Hepatocyte (in vitro differentiated cells): ENCODE data around the gene CD248. TPM values are rescaled to one million over a fixed set of nuclear protein-coding genes. Genes with fewer than 3 reads are reported as not detected.

Source experiments
- DNase-seq: peaks from one replicate; pipeline ENCODE4 v3.0.0-alpha.2; 2016; ENCODE audit warnings: low spot score
- H2AFZ ChIP-seq: fragments of 200-600 bp; sonication (generic); 2 replicates; pipeline ENCODE4 v1.6.0; 2016; ENCODE audit warnings: antibody characterized with exemption, mild to moderate bottlenecking
- H3K27ac ChIP-seq: fragments of 200-600 bp; sonication (generic); 2 replicates; pipeline ENCODE4 v1.5.1; 2016; ENCODE audit warnings: mild to moderate bottlenecking
- H3K27me3 ChIP-seq: fragments of 200-600 bp; sonication (generic); 2 replicates; pipeline ENCODE4 v1.6.1; 2016
- H3K36me3 ChIP-seq: fragments of 200-600 bp; sonication (generic); replicated peaks from 2 replicates; pipeline ENCODE4 v1.5.1; 2016; ENCODE audit warnings: low read depth; ENCODE audit not compliant: insufficient read depth
- H3K4me1 ChIP-seq: fragments of 200-600 bp; sonication (generic); 2 replicates; pipeline ENCODE4 v1.5.1; 2016; ENCODE audit warnings: mild to moderate bottlenecking, moderate library complexity; ENCODE audit not compliant: insufficient read depth
- H3K4me2 ChIP-seq: fragments of 200-600 bp; sonication (generic); 2 replicates; pipeline ENCODE4 v1.6.0; 2016
- H3K4me3 ChIP-seq: fragments of 200-600 bp; sonication (generic); 2 replicates; pipeline ENCODE4 v1.5.1; 2016; ENCODE audit warnings: mild to moderate bottlenecking
- H3K79me2 ChIP-seq: fragments of 200-600 bp; sonication (generic); 2 replicates; pipeline ENCODE4 v1.6.0; 2017; ENCODE audit warnings: mild to moderate bottlenecking
- H3K9me2 ChIP-seq: fragments of 200-600 bp; sonication (generic); replicated peaks from 2 replicates; pipeline ENCODE4 v1.6.0; 2017; ENCODE audit warnings: mild to moderate bottlenecking; ENCODE audit not compliant: insufficient read depth
- H3K9me3 ChIP-seq: fragments of 200-600 bp; sonication (generic); 2 replicates; pipeline ENCODE4 v1.5.1; 2016; ENCODE audit warnings: low read depth, mild to moderate bottlenecking
- H4K20me1 ChIP-seq: fragments of 200-600 bp; sonication (generic); 2 replicates; pipeline ENCODE4 v1.6.0; 2016; ENCODE audit warnings: mild to moderate bottlenecking; ENCODE audit not compliant: insufficient read depth, poor library complexity, severe bottlenecking
- CTCF ChIP-seq: fragments of 200-600 bp; sonication (generic); IDR thresholded peaks from 2 replicates; pipeline ENCODE4 v1.5.1; 2016; ENCODE audit warnings: antibody characterized with exemption, mild to moderate bottlenecking; ENCODE audit not compliant: poor library complexity
- EZH2 ChIP-seq: fragments of 200-600 bp; sonication (generic); IDR thresholded peaks from 2 replicates; pipeline ENCODE4 v1.6.1; 2016; ENCODE audit warnings: antibody characterized with exemption, mild to moderate bottlenecking, borderline replicate concordance
- EZH2phosphoT487 ChIP-seq: fragments of 200-600 bp; sonication (generic); IDR thresholded peaks from one replicate; pipeline ENCODE4 v1.6.1; 2018; ENCODE audit warnings: antibody characterized with exemption, mild to moderate bottlenecking, low read depth, moderate library complexity; ENCODE audit not compliant: unreplicated experiment, severe bottlenecking
- WGBS: methylation state at CpG from one replicate; pipeline ENCODE4 v1.1.6; 2016; ENCODE audit warnings: low lambda C conversion rate; ENCODE audit errors: missing lambda C conversion rate; 5-methylcytosine and 5-hydroxymethylcytosine counted together
- polyA plus RNA-seq: library from polyadenylated mRNA; unstranded; fragments of >200 nt; fragmentation: Nextera tagmentation; extraction: Ambion mirVana; gene quantifications from 2 replicates; pipeline ENCODE4 v1.2.1, GENCODE V29; 2016
- total RNA-seq: library from RNA; depleted of rRNA; stranded (reverse); fragments of >200 nt; gene quantifications from 2 replicates; pipeline ENCODE4 v1.2.3, GENCODE V29; 2014

Gene CD248
- total and polyA plus RNA-seq, 2 experiments from 2014 or later = 24.6 to 210 TPM

- no peaks in the 10 kb centered on the region for H3K36me3 ChIP-seq
- H3K27ac ChIP-seq = peak overlapping the region; percentile 89
- no peak for DNase-seq
- peaks cover 18% of the 10 kb centered on the region for H4K20me1 ChIP-seq
- no peak for TF ChIP-seq EZH2phosphoT487
- no peak for TF ChIP-seq EZH2
- TF ChIP-seq CTCF = no peak
- peaks cover 28% of the 10 kb centered on the region for H3K79me2 ChIP-seq
- H3K9me2 ChIP-seq = no peaks in the 10 kb centered on the region
- H3K27me3 ChIP-seq = no peaks in the 10 kb centered on the region
- no peaks in the 10 kb centered on the region for H3K9me3 ChIP-seq
- H3K4me1 ChIP-seq = peaks cover 11% of the 10 kb centered on the region
- WGBS = 92% methylated on average over 20 of the region's 20 CpGs
- peak overlapping the region; percentile 91 for H3K4me2 ChIP-seq
- no peak overlapping the region for H3K4me3 ChIP-seq
- H2AFZ ChIP-seq = no peak overlapping the region
Measured at GRCh38 chr11:66266378-66267038, 50.3 kb downstream of the CD248 start.

DNA sequence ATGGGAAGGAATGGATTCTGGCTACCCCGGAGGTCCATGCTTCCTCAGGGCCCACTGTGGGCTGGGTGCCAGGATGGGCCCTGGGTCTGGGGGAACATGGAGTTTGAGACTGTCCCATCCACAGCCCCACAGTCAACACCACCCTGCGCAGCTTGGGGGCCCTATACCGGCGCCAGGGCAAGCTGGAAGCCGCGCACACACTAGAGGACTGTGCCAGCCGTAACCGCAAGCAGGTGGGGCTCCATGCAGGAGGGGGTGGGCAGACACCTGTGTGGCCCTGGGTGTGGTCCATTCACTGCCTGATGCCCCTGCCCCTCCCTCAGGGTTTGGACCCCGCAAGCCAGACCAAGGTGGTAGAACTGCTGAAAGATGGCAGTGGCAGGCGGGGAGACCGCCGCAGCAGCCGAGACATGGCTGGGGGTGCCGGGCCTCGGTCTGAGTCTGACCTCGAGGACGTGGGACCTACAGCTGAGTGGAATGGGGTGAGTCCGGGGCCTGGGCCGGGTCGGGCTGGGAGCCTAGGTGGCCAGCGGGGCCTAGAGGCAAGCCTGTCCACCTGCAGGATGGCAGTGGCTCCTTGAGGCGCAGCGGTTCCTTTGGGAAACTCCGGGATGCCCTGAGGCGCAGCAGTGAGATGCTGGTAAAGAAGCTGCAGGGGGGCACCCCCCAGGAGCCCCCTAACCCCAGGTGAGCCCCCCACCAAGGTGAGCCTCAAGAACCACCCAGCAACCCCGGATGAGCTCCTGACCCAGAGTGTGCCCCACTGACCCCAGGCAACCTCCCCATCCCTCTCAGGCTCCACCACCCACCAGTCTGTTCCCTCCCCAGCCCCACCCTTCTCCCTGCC, 51.1 kb downstream of the CD248 start:
- Histone ChIP-seq H3K4me2 (no peak overlapping the region), H3K79me2 (peaks cover 21% of the 10 kb centered on the region), H3K36me3 (no peaks in the 10 kb centered on the region), H3K27ac (no peak overlapping the region), H2AFZ (no peak overlapping the region), H3K27me3 (no peaks in the 10 kb centered on the region), H3K4me1 (peaks cover 11% of the 10 kb centered on the region), H3K9me3 (no peaks in the 10 kb centered on the region), H4K20me1 (peaks cover 16% of the 10 kb centered on the region), H3K4me3 (no peak overlapping the region), H3K9me2 (no peaks in the 10 kb centered on the region)
- TF ChIP-seq EZH2phosphoT487 = no peak
- TF ChIP-seq CTCF = no peak
- no peak for TF ChIP-seq EZH2
- 99% methylated on average over 25 of the region's 26 CpGs for WGBS
- no peak for DNase-seq

- peak; percentile 21 for TF ChIP-seq CTCF
- no peak for TF ChIP-seq EZH2phosphoT487
- no peak for TF ChIP-seq EZH2
- Histone ChIP-seq H3K9me2 (no peaks in the 10 kb centered on the region), H4K20me1 (peaks cover 9% of the 10 kb centered on the region), H3K27ac (no peak overlapping the region), H3K4me2 (no peak overlapping the region), H3K9me3 (no peaks in the 10 kb centered on the region), H3K27me3 (no peaks in the 10 kb centered on the region), H3K4me3 (no peak overlapping the region), H2AFZ (no peak overlapping the region), H3K4me1 (peaks cover 8% of the 10 kb centered on the region), H3K79me2 (peaks cover 14% of the 10 kb centered on the region), H3K36me3 (no peaks in the 10 kb centered on the region)
- DNase-seq = no peak
- 82% methylated on average over 12 of the region's 12 CpGs for whole genome bisulfite sequencing
Measured at GRCh38 chr11:66264914-66265313, 51.9 kb downstream of the CD248 start.

Other genes starting within 250 kb of the CD248 start
- gene PACS1, start 246.8 kb downstream of the CD248 start, total RNA-seq = 23.5 and 28.2 TPM in 2 replicates
- 70.1 and 71.5 TPM in 2 replicates for gene PACS1, start 246.8 kb downstream of the CD248 start, polyA plus RNA-seq
- 13.4 and 19.2 TPM in 2 replicates for gene KLC2, start 59.3 kb downstream of the CD248 start, total RNA-seq
- 28.8 and 35.3 TPM in 2 replicates for gene KLC2, start 59.3 kb downstream of the CD248 start, polyA plus RNA-seq
- 87.9 and 88.4 TPM in 2 replicates for gene RAB1B, start 48.4 kb downstream of the CD248 start, total RNA-seq
- gene RAB1B, start 48.4 kb downstream of the CD248 start, polyA plus RNA-seq = 17.5 and 19.9 TPM in 2 replicates
- gene CNIH2, start 38.9 kb downstream of the CD248 start, total RNA-seq = 0.36 and 1.7 TPM in 2 replicates
- 6.2 and 7.3 TPM in 2 replicates for gene CNIH2, start 38.9 kb downstream of the CD248 start, polyA plus RNA-seq
- 111 and 132 TPM in 2 replicates for gene YIF1A, start 27.9 kb downstream of the CD248 start, total RNA-seq
- gene YIF1A, start 27.9 kb downstream of the CD248 start, polyA plus RNA-seq = 265 and 267 TPM in 2 replicates
- 20.6 and 21.4 TPM in 2 replicates for gene TMEM151A, start 25.1 kb downstream of the CD248 start, total RNA-seq
- gene TMEM151A, start 25.1 kb downstream of the CD248 start, polyA plus RNA-seq = 36.4 and 48.6 TPM in 2 replicates
- gene RIN1, start 19.4 kb upstream of the CD248 start, total RNA-seq = 4.3 and 6.2 TPM in 2 replicates
- gene RIN1, start 19.4 kb upstream of the CD248 start, polyA plus RNA-seq = 9.5 and 12.8 TPM in 2 replicates
- gene BRMS1, start 28.1 kb upstream of the CD248 start, total RNA-seq = 34.5 and 39.7 TPM in 2 replicates
- gene BRMS1, start 28.1 kb upstream of the CD248 start, polyA plus RNA-seq = 48.6 and 54.0 TPM in 2 replicates
- 41.5 and 41.9 TPM in 2 replicates for gene B4GAT1, start 30.6 kb upstream of the CD248 start, total RNA-seq
- 37.4 and 40.8 TPM in 2 replicates for gene B4GAT1, start 30.6 kb upstream of the CD248 start, polyA plus RNA-seq
- gene SLC29A2, start 54.7 kb upstream of the CD248 start, total RNA-seq = 7.4 and 11.3 TPM in 2 replicates
- gene SLC29A2, start 54.7 kb upstream of the CD248 start, polyA plus RNA-seq = 20.2 and 27.1 TPM in 2 replicates
- gene NPAS4, start 104.0 kb upstream of the CD248 start, total RNA-seq = 0.60 TPM in 1 of 2 replicates, not detected in the other
- 0.31 TPM in 1 of 2 replicates, not detected in the other for gene NPAS4, start 104.0 kb upstream of the CD248 start, polyA plus RNA-seq
- gene MRPL11, start 121.8 kb upstream of the CD248 start, total RNA-seq = 45.6 and 60.6 TPM in 2 replicates
- gene MRPL11, start 121.8 kb upstream of the CD248 start, polyA plus RNA-seq = 57.1 and 59.8 TPM in 2 replicates
- 5.5 and 6.7 TPM in 2 replicates for gene PELI3, start 149.9 kb upstream of the CD248 start, total RNA-seq
- 5.5 and 10.9 TPM in 2 replicates for gene PELI3, start 149.9 kb upstream of the CD248 start, polyA plus RNA-seq
- gene DPP3, start 163.4 kb upstream of the CD248 start, total RNA-seq = 46.0 and 56.0 TPM in 2 replicates
- gene DPP3, start 163.4 kb upstream of the CD248 start, polyA plus RNA-seq = 54.8 and 57.3 TPM in 2 replicates
- 25.1 and 33.4 TPM in 2 replicates for gene BBS1, start 193.6 kb upstream of the CD248 start, total RNA-seq
- gene BBS1, start 193.6 kb upstream of the CD248 start, polyA plus RNA-seq = 27.7 and 33.9 TPM in 2 replicates
- 10.3 and 11.5 TPM in 2 replicates for gene ZDHHC24, start 229.0 kb upstream of the CD248 start, total RNA-seq
- gene ZDHHC24, start 229.0 kb upstream of the CD248 start, polyA plus RNA-seq = 16.9 and 18.3 TPM in 2 replicates
- not detected in 2 replicates for gene ACTN3, start 229.9 kb upstream of the CD248 start, total RNA-seq
- 0.09 and 0.58 TPM in 2 replicates for gene ACTN3, start 229.9 kb upstream of the CD248 start, polyA plus RNA-seq